Right ventricle myocardium superior (tissue), 1 donor: ENCODE measurements around the gene RRP9. TPM values are rescaled to one million over a fixed set of nuclear protein-coding genes. Genes with fewer than 3 reads are reported as not detected.

Experiments
- total RNA-seq: library from RNA; stranded (reverse); fragmentation: NEBNext Ultra II Directional; extraction: Animal tissue kit (Norgen Biotek cat#: 25700); gene quantifications from one replicate; pipeline ENCODE4 v1.2.1, GENCODE V29; 2021
- donor health status: DM: no; HTN: yes; CAD: no; lungs with severe emphysema.

Gene RRP9
- total RNA-seq, 1 donor from 2014 or later: 8.9 TPM

Other genes starting within 250 kb of the RRP9 start
- gene GRM2, start 234.8 kb downstream of the RRP9 start, total RNA-seq: 0.08 TPM
- not detected for gene IQCF6, start 162.7 kb downstream of the RRP9 start, total RNA-seq
- gene IQCF2, start 80.3 kb downstream of the RRP9 start, total RNA-seq: not detected
- not detected for gene IQCF5, start 66.3 kb downstream of the RRP9 start, total RNA-seq
- gene IQCF1, start 38.6 kb downstream of the RRP9 start, total RNA-seq: not detected
- gene PARP3, start 459 bp upstream of the RRP9 start, total RNA-seq: 18.1 TPM
- gene GPR62, start 13.5 kb upstream of the RRP9 start, total RNA-seq: not detected
- gene PCBP4, start 25.6 kb upstream of the RRP9 start, total RNA-seq: 64.1 TPM
- 12.6 TPM for gene ABHD14B, start 32.1 kb upstream of the RRP9 start, total RNA-seq
- gene ABHD14A, start 33.2 kb upstream of the RRP9 start, total RNA-seq: 27.5 TPM
- gene ACY1, start 41.6 kb upstream of the RRP9 start, total RNA-seq: 23.2 TPM
- gene RPL29, start 54.0 kb upstream of the RRP9 start, total RNA-seq: 594 TPM
- 23.2 TPM for gene DUSP7, start 114.7 kb upstream of the RRP9 start, total RNA-seq
- 1.5 TPM for gene POC1A, start 212.5 kb upstream of the RRP9 start, total RNA-seq